ENCODE data around the gene GREM1.

Gene GREM1

GRCh38 chr15:32705446-32705845 lies 12.4 kb upstream of the GREM1 start:
- DNase-seq (ENCODE audit: low read depth), result no peak
- no peak for TF ChIP-seq CTCF (IDR thresholded peaks at IDR 0.05; ENCODE audit: insufficient read depth, low read depth, low read length, missing control alignments)

GRCh38 chr15:32706704-32707103 lies 11.1 kb upstream of the GREM1 start:
- DNase-seq (ENCODE audit: low read depth), result no peak
- no peak overlapping the region for H3K4me3 ChIP-seq (ENCODE audit: low read depth, low read length)
- TF ChIP-seq CTCF (IDR thresholded peaks at IDR 0.05; ENCODE audit: insufficient read depth, low read depth, low read length, missing control alignments), result no peak

More at GRCh38 chr15:32705446-32705845, 12.4 kb upstream of the GREM1 start:
- no peak overlapping the region for H3K4me3 ChIP-seq (ENCODE audit: low read depth, low read length)

DNA sequence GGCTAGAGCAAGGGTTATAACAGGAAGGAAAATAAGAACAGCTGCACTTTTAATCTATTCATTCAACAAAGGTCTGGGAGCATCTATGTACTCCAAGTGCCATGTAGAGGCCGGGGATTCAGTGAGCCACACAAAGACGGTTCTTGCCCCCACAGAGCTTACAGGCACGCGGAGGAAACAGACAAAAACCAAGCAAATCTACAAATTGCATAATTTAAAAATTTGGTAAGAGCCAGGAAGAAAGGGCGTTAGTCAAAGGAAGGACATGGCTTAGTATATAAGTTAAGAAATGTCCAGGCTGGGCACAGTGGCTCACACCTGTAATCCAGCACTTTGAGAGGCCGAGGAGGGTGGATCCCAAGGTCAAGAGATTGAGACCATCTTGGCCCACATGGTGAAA lies 10.4 kb upstream of the GREM1 start:
- no peak overlapping the region for H3K4me3 ChIP-seq (ENCODE audit: low read depth, low read length)
- DNase-seq (ENCODE audit: low read depth), result no peak
- TF ChIP-seq CTCF (IDR thresholded peaks at IDR 0.05; ENCODE audit: insufficient read depth, low read depth, low read length, missing control alignments), result no peak

DNA sequence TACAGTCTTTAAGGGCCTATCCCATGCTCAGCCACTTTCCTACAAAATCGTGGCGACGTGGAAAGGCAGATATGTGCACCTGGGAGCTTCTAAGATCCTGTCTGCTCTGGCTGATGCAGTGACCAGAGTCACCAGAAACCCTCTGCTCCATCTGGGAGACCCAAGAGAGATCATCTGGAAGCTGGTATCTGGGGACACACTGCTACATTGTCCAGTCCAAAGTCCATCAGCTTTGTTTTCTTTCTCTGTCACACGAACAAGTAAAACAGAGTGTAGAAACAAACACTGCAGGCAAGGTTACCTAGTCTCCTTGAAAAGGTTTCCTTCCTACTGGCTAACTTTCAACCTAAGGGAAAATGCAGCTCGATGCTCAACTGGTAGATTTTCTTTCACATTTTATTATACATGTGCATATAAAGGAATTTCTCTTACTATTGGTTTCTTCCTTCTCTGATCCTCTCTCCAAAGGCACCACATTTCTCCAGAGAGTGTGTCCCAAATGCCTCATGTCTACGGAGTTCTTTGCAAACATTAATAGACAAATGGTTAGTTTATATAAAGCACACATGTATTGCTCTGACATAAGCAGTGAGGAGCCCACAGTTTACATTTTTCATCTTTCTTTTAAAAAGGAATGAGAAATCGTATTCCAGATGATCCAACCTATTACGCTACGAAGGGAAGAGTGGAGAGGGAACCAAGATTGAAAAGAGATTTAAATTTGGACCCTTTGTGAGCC lies 8.3 kb upstream of the GREM1 start:
- DNase-seq (ENCODE audit: low read depth), result no peak
- no peak for TF ChIP-seq CTCF (IDR thresholded peaks at IDR 0.05; ENCODE audit: insufficient read depth, low read depth, low read length, missing control alignments)
- H3K4me3 ChIP-seq (ENCODE audit: low read depth, low read length), result no peak overlapping the region

DNA sequence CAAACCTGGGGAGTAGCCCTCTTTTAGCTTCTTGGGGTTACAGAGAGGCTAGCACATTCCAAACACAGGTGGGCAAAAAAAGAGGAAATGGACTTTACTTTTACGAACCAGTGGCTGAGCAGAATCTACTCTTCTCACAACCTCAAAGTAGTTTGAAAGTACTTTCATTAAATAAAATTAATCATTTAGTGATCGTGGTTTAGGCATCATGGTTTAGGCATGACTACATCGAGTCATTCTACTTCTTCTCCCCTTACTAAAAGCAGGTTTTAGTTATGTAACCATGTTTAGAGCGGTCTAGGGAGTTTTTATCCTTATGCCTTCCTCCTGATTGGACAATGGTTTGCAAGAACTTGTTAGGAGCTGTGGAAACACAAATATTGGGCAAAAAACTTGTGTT lies 2.5 kb upstream of the GREM1 start:
- no peak for TF ChIP-seq CTCF (IDR thresholded peaks at IDR 0.05; ENCODE audit: insufficient read depth, low read depth, low read length, missing control alignments)
- H3K4me3 ChIP-seq (ENCODE audit: low read depth, low read length), result no peak overlapping the region
- peak; percentile 45 for DNase-seq (ENCODE audit: low read depth)

DNA sequence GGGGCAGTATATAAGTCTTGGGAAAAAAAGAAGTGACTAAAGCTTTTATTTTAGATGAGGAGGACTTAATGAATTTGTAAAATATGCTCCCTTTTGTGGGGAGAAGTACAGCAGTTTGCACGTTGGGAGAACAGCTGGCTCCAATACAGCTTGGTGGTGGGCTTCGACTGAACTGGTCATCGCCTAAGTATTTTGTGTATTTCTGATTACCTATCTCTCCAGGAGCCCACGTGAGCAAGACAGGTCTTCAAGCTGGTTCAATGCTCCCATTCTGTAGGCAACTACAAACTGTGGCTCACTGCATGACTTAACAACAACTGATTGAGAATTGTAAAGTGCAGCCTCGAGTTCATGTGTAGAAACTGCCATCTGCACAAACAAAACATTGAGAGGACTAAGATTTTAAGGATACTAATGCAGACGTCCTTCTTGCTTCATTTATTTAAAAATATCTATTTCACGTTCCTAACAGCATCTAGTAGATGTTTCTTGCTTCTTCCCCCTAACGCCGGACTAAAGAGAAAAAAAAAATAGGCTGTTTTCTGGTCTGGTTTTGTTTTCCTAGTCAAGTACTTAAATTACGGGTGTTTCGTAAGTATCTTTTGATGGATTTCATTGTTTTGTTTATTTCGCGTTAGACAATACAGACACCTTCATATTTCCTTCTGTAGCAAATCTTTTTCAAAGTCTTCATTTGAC lies 1.4 kb upstream of the GREM1 start:
- H3K4me3 ChIP-seq (ENCODE audit: low read depth, low read length), result no peak overlapping the region
- TF ChIP-seq CTCF (IDR thresholded peaks at IDR 0.05; ENCODE audit: insufficient read depth, low read depth, low read length, missing control alignments), result no peak
- DNase-seq (ENCODE audit: low read depth), result no peak

Measured in GM12865 (cell line).